Transverse colon (tissue), 4 donors: ENCODE measurements around the gene C4orf36.
A peak's percentile ranks its signal among the peaks of the same experiment; 100 is the strongest.

Source experiments
- CTCF ChIP-seq, 5 experiments: fragments of 200-600 bp in 3 of 5; fragments of 450-650 bp in 2 of 5; sonication (generic) in 3 of 5; IDR thresholded peaks; 1 replicate in 2 of 5; 2 replicates in 3 of 5; pipeline ENCODE4 v1.5.1; 2016 to 2017; ENCODE audit warnings: antibody characterized with exemption in 5 of 5, inconsistent platforms in 3 of 5, mild to moderate bottlenecking in 2 of 5, moderate library complexity in 1 of 5
- EP300 ChIP-seq: sonication (generic); formaldehyde crosslinking; IDR thresholded peaks from one replicate; pipeline ENCODE4 v1.6.1; 2017; ENCODE audit warnings: antibody characterized with exemption, low read depth
- POLR2A ChIP-seq: fragments of 450-650 bp; IDR thresholded peaks from one replicate; pipeline ENCODE4 v1.6.1; 2016; ENCODE audit warnings: antibody characterized with exemption, mild to moderate bottlenecking, moderate library complexity
- POLR2AphosphoS5 ChIP-seq, 3 donors: sonication (generic); formaldehyde crosslinking; IDR thresholded peaks; one replicate each; pipeline ENCODE4 v1.6.1; 2016; ENCODE audit warnings: antibody characterized with exemption in 3 of 3

GRCh38 chr4:86895692-86896488 is 3.7 kb upstream of the C4orf36 start:
- TF ChIP-seq CTCF (IDR thresholded peaks at IDR 0.05) (peak; percentile 60 to 80 (median 72)), POLR2AphosphoS5 (IDR thresholded peaks at IDR 0.05) (no peak), EP300 (no peak), POLR2A (no peak)
